GM12865 (cell line): ENCODE data around the gene SYNPR.

ENCODE experiments used
- DNase-seq: peaks from one replicate; pipeline ENCODE4 v3.0.0; 2010; ENCODE audit warnings: low read depth
- H3K4me3 ChIP-seq: 2 replicates; pipeline ENCODE4 v1.5.1; 2011; ENCODE audit warnings: mild to moderate bottlenecking, low read depth, low read length, control low read depth
- TF ChIP-seq, protein P1 (sequence below): IDR thresholded peaks from 2 replicates; pipeline ENCODE4 v1.5.1; 2011; ENCODE audit warnings: low read length, control low read depth, low read depth, inconsistent platforms; ENCODE audit not compliant: insufficient read depth; ENCODE audit errors: missing control alignments

Gene SYNPR

DNA sequence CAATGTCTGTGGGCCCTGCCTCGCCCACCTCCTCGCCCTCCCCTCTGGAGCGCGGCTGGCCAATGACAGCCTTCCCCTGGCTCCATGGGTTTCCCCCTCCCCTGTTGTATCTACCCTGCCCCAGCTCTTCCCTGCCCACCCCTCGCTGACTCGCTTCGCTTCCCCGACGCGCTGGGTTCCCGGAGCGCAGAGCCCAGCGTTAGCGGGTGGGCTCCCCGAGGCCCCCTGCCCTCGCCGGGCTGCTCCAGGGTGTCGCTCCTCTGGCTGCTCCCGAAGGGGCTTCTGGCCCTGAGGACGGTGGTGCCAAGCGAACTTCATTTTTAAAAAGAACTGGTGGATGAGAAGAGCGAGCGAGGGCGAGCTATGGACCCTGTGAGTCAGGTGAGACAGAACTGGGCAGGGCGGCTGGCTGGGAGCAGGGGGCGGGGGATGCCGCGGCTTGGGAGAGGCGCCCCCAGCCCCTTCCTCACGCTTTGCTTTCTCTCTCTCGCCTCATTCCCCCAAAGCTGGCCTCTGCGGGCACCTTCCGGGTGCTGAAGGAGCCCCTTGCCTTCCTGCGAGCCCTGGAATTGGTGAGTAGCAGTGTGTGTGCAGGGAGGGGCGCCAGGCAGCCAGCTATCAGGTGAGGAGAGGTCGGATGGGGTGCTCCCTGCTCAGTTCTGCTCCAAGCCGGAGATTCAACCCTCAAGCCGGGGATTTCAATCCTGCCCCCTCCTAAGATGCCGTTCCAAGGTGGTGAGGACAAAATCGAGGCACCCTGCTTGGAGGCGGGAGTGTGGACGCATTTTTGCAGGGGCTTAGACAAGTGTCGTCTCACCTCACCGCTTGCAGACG lies at the start of gene SYNPR:
TSS of gene SYNPR (plus strand) at position 138 of the 834 bp plus-strand sequence.
- DNase-seq: no peak
- no peak within 1 kb of the TSS for H3K4me3 ChIP-seq
- TF ChIP-seq, protein P1, sequence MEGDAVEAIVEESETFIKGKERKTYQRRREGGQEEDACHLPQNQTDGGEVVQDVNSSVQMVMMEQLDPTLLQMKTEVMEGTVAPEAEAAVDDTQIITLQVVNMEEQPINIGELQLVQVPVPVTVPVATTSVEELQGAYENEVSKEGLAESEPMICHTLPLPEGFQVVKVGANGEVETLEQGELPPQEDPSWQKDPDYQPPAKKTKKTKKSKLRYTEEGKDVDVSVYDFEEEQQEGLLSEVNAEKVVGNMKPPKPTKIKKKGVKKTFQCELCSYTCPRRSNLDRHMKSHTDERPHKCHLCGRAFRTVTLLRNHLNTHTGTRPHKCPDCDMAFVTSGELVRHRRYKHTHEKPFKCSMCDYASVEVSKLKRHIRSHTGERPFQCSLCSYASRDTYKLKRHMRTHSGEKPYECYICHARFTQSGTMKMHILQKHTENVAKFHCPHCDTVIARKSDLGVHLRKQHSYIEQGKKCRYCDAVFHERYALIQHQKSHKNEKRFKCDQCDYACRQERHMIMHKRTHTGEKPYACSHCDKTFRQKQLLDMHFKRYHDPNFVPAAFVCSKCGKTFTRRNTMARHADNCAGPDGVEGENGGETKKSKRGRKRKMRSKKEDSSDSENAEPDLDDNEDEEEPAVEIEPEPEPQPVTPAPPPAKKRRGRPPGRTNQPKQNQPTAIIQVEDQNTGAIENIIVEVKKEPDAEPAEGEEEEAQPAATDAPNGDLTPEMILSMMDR: no peak

DNA sequence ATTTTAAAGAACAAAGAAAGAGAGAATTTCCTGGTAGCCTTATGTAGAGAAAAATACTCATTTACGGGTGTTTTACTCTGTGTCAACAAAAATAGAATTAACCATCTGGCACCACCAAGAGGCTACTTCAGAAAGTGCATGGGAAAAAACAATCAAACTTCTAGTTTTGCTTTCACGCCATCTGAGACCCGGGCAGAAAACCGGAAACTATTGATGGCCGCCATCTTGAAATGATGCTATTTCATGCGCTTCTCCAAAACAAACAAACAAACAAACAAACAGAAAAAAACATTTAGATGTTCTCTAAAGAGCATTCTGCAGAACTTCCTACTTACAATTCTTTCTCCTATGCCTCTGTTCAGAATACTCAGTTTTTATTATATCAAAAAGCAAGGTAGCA lies 49.4 kb upstream of the SYNPR start:
- no peak overlapping the region for H3K4me3 ChIP-seq
- peak; percentile 32 for DNase-seq
- TF ChIP-seq, protein P1: peak; percentile 28

DNA sequence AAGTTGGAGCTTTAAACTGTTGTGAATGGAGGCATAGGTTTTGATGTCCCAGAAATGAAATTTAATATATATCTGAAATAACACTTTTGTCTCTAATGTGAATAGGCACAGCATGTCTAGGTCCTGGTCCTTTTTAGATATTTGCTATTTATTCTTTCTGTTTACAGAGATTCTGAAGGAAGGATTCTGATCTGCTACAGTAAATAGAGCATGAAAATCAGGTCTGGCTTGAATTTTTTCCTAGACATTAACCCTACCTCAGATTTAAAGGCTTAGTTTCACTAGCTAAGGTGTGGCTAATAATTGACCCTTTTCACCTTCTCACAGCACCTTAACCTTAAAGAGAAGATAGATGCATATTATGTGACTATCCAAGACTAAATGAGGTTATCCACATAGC lies 48.0 kb upstream of the SYNPR start:
- DNase-seq: no peak
- H3K4me3 ChIP-seq: no peak overlapping the region
- TF ChIP-seq, protein P1: no peak

DNA sequence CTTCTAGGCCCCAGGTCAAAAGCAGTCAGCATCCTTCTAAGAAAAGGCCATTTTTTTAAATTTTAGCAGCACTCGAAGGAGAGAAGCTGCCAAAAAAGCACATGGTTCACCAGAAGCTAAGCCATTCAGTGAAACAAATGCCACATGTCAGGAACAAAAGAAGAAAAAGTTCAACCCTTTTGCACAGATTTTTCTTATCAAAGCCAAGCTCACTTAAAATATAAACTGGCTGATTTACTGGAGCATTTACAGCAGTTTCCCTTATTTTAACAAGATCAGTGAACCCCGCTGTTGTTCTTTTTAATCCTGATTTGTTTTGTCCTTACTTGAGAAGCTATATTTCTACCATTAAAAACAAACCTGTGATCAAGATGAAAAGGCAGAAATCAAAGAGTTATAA lies 46.5 kb upstream of the SYNPR start:
- no peak for DNase-seq

DNA sequence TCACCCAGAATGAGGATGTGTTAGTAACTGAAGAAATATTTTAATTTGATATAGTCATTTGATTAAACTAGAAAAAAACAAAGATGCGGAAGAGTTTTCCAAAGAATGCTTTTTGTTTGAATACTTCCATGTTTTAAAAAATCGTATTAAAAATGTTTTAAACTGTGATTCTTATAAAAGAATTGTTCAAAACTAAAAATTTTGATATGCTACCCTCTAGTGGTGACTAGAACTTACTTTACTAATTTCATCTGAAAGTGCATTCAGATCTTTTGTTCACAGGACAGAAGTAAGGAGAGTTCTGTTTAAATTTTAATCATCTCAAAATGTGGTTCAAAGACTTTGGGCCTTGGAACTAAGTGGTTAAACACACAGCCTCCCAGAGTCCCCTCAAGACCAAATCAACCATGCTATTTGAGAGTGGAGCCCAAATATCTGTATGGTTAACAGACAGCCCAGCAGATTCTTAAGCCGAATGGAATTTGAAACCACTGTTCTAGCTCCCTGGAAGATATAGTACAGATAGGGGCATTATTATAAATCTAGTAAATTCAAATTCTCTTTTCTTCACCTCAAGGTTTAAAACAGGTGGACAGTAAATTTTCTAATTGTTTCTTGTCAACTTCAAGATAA lies 45.2 kb upstream of the SYNPR start:
- DNase-seq: no peak
- TF ChIP-seq, protein P1: no peak
- H3K4me3 ChIP-seq: no peak overlapping the region

More for the DNA sequence above, 46.5 kb upstream of the SYNPR start:
- TF ChIP-seq, protein P1: no peak
- no peak overlapping the region for H3K4me3 ChIP-seq

DNA sequence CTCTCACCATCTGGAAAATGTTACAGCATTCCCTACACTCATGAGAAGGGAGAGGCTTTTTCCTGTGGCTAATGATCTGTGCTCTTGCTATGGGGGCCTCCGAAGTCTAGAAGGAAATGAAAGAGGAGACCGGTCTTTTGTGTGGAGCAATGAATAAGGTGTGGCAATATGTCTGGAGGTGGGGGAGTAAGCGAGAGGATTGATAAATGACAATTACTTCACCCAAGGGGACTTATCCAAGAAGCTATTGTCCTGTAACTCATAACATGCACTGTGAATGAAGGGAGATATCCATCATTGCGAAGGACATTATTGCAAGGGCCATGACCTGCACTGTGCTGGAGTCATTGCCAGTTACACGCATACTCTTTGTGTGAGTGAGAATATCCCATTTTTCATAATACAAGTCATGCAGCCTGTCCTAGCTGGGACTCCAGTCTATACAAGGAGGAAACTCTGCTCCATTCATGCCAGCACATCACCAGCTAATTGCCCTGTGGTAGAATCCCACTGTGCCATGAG lies 37.7 kb upstream of the SYNPR start:
- TF ChIP-seq, protein P1: no peak
- no peak overlapping the region for H3K4me3 ChIP-seq
- DNase-seq: no peak
